Activated naive CD4-positive, alpha-beta T cell treated with anti-CD3 and anti-CD28 coated beads for 36 hours (primary cell): ENCODE measurements around the gene GAN. TPM values are rescaled to one million over a fixed set of nuclear protein-coding genes. Genes with fewer than 3 reads are reported as not detected.
"Not testable (repeated sequence)": the region's sequence is repeated elsewhere in the genome, so short reads cannot be mapped to it uniquely, and the experiment has no call there.

Experiments used
- CTCF ChIA-PET: fragments of 350-600 bp; sonication (Branson Sonifier 250); formaldehyde crosslinking; loops from one replicate; lab custom pipeline; 2021; ENCODE audit warnings: antibody characterized with exemption; lab: Charles Lee
- DNase-seq: peaks from one replicate; pipeline ENCODE4 v3.0.0-alpha.2; 2020
- H3K27ac Mint-ChIP-seq: one replicate; pipeline ENCODE4 v1.8.0; 2021; ENCODE audit warnings: mild to moderate bottlenecking, mixed read lengths
- H3K27me3 Mint-ChIP-seq: one replicate; pipeline ENCODE4 v1.8.0; 2021; ENCODE audit warnings: low read depth, mixed read lengths
- H3K36me3 Mint-ChIP-seq: one replicate; pipeline ENCODE4 v1.8.0; 2021; ENCODE audit warnings: low read depth, mixed read lengths
- H3K4me1 Mint-ChIP-seq: one replicate; pipeline ENCODE4 v1.8.0; 2021; ENCODE audit warnings: low read depth, mixed read lengths
- H3K4me3 Mint-ChIP-seq: one replicate; pipeline ENCODE4 v1.8.0; 2021; ENCODE audit warnings: mild to moderate bottlenecking, moderate library complexity, mixed read lengths
- H3K9me3 Mint-ChIP-seq: one replicate; pipeline ENCODE4 v1.8.0; 2021; ENCODE audit warnings: mixed read lengths
- intact Hi-C: fragments of 100-400 bp; cut with micrococcal nuclease; formaldehyde crosslinking; loops from one replicate; pipeline ENCODE4 v1.15.1; 2023
- total RNA-seq, 2 experiments: library from RNA; stranded (reverse); gene quantifications; one replicate each; pipeline ENCODE4 v1.2.3, GENCODE V29; 2021

GAN gene
- total RNA-seq, 2 experiments from 2014 or later, result 10.6 to 11.3 TPM

DNA sequence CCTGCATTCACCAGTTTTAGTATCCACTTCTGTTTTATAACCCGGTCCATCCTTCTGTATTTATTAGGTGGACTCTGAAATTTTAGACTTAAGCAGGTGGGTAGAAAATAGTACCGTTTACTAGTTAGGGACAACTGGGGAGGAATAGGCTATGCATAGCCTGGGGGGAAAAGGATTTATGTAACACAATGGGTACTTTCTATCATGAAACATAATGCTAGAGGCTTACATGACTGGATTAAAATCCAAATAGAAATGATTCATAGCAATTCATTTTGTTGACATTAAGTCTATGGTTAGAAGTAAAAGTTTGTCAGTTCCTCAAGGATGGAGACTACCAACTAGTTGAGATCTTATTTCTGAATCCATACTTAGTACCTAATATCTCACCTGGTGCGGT lies 18.6 kb downstream of the GAN start:
- CTCF ChIA-PET, result no interaction called here
- Mint-ChIP-seq H3K27ac (no peak overlapping the region), H3K9me3 (no peaks in the 10 kb centered on the region), H3K27me3 (no peaks in the 10 kb centered on the region), H3K36me3 (peaks cover 11% of the 10 kb centered on the region), H3K4me1 (peaks cover 22% of the 10 kb centered on the region), H3K4me3 (no peak overlapping the region)
- DNase-seq, result no peak
- intact Hi-C loops, result no loop called here

DNA sequence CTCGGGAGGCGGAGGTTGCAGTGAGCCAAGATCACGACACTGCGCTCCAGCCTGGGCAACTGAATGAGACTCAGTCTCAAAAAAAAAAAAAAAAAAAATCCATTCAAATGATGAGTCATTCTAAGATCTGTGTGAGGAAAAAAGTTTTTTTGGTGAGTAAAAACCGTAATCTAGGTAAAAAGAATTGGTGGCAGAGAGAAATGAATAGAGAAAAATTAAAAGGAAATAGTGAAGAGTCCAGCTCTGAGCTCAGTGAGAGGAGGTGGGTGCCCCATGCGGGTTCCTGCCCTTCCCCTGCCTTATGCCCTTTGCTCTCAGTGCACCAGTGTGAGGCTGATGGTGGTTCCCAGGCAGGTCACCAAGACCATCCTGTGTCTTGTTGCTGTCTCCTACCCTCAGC lies 20.9 kb downstream of the GAN start:
- peak; percentile 69 for DNase-seq
- intact Hi-C loops, result loop anchor here (1.0 kb wide), 2 partner anchors 21 to 25 kb away; partner anchors contain the start of gene GAN
- H3K27me3 Mint-ChIP-seq, result no peaks in the 10 kb centered on the region
- CTCF ChIA-PET, result interaction anchor here (0.7 to 1.0 kb wide), 2 partner anchors 19 to 115 kb away, joined by 3 to 4 read pairs; no protein-coding TSS in a partner anchor
- peaks cover 22% of the 10 kb centered on the region for H3K4me1 Mint-ChIP-seq
- no peak overlapping the region for H3K4me3 Mint-ChIP-seq
- H3K36me3 Mint-ChIP-seq, result peaks cover 11% of the 10 kb centered on the region
- peak overlapping the region; percentile 63 for H3K27ac Mint-ChIP-seq
- H3K9me3 Mint-ChIP-seq, result no peaks in the 10 kb centered on the region

DNA sequence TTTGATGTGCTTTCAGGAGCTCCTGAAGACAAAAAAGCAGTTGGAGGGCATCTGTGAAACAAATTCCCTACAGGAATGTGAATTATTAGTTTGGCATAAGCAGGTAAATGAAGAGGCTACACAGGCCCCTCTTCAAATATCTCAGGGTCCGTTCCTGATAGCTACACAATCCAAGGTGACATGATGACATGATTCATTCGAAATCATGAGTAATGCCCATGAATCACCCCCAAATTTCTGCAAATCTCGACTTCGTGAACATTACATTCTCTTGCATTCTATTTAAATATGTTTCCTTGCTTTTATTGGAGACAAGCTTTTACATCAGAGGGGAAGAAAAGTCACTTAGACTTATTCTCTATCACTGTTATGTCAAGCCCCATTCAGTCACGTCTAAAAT lies 22.3 kb downstream of the GAN start:
- no peak for DNase-seq
- Mint-ChIP-seq H3K27me3 (no peaks in the 10 kb centered on the region), H3K27ac (no peak overlapping the region), H3K4me3 (no peak overlapping the region), H3K4me1 (peaks cover 22% of the 10 kb centered on the region), H3K36me3 (peaks cover 7% of the 10 kb centered on the region), H3K9me3 (peaks cover 4% of the 10 kb centered on the region)
- intact Hi-C loops, result no loop called here
- CTCF ChIA-PET, result no interaction called here

DNA sequence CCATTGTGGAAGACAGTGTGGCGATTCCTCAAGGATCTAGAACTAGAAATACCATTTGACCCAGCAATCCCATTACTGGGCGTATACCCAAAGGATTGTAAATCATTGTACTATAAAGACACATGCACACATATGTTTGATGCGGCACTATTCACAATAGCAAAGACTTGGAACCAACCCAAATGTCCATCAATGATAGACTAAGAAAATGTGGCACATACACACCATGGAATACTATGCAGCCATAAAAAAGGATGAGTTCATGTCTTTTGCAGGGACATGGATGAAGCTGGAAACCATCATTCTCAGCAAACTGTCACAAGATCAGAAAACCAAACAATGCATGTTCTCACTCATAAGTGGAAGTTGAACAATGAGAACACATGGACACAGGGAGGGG lies 30.4 kb downstream of the GAN start:
- H3K27ac Mint-ChIP-seq, intact Hi-C loops, DNase-seq, CTCF ChIA-PET, H3K4me1 Mint-ChIP-seq, H3K27me3 Mint-ChIP-seq, H3K4me3 Mint-ChIP-seq: not testable (repeated sequence)
- Mint-ChIP-seq H3K36me3 (peaks cover 19% of the 10 kb centered on the region), H3K9me3 (peaks cover 58% of the 10 kb centered on the region)

DNA sequence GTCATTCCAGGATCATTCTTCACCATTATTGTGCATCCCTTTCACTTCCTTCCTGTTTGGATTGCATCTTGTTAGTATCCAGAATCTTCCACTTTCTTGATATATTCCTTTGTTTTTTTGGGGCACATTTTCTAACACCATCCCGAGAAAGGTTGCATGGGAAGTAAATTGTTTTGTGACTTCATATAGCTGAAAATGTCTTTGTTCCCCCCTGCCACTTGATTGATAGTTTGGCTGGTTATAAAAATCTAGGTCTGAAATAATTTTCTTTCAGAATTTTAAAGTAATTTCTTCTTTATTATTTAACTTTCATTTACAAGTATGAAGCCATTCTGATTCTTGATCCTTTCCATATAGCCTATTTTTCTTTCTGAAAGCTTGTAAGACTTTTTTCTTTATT lies 32.7 kb downstream of the GAN start:
- H3K4me1 Mint-ChIP-seq, result no peaks in the 10 kb centered on the region

DNA sequence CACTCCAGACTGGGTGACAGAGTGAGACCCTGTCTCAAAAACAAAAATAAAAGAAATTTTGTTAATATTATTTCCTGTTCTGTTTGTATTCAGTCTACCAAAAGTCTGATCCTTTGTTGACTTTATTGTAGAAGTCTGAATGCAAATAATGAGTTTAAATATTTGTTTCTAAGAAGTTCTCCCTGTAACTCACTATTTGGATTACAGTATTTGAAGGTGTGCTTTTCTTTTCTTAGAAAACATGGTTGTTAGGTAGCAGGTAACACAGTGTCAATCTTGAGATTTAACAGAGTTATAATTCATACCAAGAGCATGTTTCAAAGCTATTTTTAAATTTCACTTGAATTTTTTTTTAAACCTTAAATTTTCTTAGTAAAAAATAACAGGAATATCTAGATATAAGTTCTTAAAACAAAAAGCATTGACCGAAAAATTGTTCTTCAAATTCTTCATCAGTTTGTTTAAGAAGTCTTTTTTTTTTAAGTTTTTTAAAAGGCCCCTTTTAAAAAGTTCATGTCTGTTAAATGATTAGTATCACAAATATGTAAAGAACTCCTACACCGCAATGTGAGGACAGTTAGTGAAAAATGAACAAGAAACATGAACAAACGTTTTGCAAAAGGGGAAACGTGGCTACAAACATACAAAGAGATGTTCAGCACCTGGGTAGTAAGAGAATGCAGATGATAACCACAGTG lies 35.0 kb downstream of the GAN start:
- Mint-ChIP-seq H3K4me1 (peaks cover 4% of the 10 kb centered on the region), H3K27ac (no peak overlapping the region), H3K4me3 (no peak overlapping the region), H3K9me3 (peaks cover 34% of the 10 kb centered on the region), H3K36me3 (peaks cover 20% of the 10 kb centered on the region), H3K27me3 (no peaks in the 10 kb centered on the region)
- CTCF ChIA-PET, result no interaction called here
- no peak for DNase-seq
- intact Hi-C loops, result loop anchor here (1.0 to 5.0 kb wide), 2 partner anchors 88 to 142 kb away; no protein-coding TSS in a partner anchor

More for the DNA sequence above, 32.7 kb downstream of the GAN start:
- peaks cover 51% of the 10 kb centered on the region for H3K9me3 Mint-ChIP-seq
- intact Hi-C loops, result no loop called here
- no peak overlapping the region for H3K27ac Mint-ChIP-seq
- H3K36me3 Mint-ChIP-seq, result peaks cover 19% of the 10 kb centered on the region
- CTCF ChIA-PET, result no interaction called here
- H3K4me3 Mint-ChIP-seq, result no peak overlapping the region
- no peak for DNase-seq
- H3K27me3 Mint-ChIP-seq, result no peaks in the 10 kb centered on the region

DNA sequence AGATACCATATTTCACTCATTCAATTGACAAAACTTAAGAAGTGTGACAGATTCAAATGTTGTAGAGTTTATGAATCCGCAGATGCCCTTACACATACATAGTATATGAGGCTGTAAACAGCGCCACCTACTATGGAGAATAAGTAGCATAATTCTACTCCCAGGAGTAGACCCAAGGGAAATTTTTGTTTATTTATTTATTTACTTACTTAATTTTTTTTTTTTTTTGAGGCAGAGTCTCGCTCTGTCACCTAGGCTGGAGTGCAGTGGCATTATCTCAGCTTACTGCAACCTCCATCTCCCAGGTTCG lies 35.5 kb downstream of the GAN start:
- intact Hi-C loops, result loop anchor here (1.0 to 5.0 kb wide), 2 partner anchors 89 to 143 kb away; no protein-coding TSS in a partner anchor
- CTCF ChIA-PET, result interaction anchor here (1.9 kb wide), 1 partner anchor 145 kb away, joined by 6 read pairs; no protein-coding TSS in a partner anchor

DNA sequence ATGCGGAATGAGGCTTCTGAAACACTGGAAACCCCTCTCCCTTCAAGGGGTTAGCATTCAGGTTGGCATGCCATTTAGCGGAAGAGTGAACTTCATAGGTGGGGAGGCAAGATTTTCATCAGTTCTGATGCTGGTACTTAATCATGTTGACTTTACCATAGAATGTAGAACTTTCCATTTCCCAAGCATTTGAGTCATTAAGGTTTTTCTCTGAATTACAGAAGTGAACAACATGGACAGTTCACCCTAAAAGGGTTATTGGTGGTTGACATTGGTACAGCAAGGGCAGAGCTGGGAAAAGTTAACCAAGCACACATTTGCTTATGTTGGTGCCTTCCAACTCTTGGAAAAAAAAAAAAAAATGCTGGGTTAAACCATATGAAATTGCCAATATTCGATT lies 39.1 kb downstream of the GAN start:
- Mint-ChIP-seq H3K9me3 (no peaks in the 10 kb centered on the region), H3K36me3 (peaks cover 12% of the 10 kb centered on the region), H3K4me1 (peaks cover 4% of the 10 kb centered on the region), H3K27ac (no peak overlapping the region), H3K4me3 (no peak overlapping the region), H3K27me3 (no peaks in the 10 kb centered on the region)
- DNase-seq, result no peak
- CTCF ChIA-PET, result no interaction called here
- intact Hi-C loops, result loop anchor here (5.0 kb wide), 1 partner anchor 147 kb away; no protein-coding TSS in a partner anchor

More for the DNA sequence above, 35.5 kb downstream of the GAN start:
- Mint-ChIP-seq H3K9me3 (peaks cover 29% of the 10 kb centered on the region), H3K36me3 (peaks cover 25% of the 10 kb centered on the region), H3K4me1 (peaks cover 4% of the 10 kb centered on the region), H3K27ac (no peak overlapping the region), H3K27me3 (no peaks in the 10 kb centered on the region), H3K4me3 (no peak overlapping the region)
- no peak for DNase-seq

DNA sequence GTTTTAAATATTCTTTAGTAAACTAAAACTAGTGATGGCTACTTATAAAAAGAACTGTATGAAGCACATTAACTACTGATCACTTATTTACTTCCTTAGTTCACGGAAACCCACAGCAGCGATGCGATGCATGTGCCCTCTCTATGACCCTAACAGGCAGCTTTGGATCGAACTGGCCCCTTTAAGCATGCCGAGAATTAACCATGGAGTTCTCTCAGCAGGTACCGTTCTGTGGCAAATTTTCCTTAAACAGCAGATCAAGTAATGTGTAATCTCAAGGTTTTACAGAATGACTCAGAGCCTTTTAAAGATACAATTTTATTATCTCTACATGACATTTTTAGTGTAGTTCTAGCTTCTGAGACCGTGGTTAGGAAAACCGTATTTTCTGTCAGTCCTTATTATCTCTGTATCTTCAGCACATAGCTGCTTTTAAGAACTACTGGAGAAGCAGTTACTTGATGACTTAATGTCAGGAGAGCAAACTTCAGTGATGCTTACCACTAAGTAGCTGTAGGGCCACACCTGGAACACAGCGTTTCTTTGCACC lies 43.0 kb downstream of the GAN start:
- intact Hi-C loops, result no loop called here
- no peak overlapping the region for H3K27ac Mint-ChIP-seq
- no peak overlapping the region for H3K4me3 Mint-ChIP-seq
- peaks cover 17% of the 10 kb centered on the region for H3K36me3 Mint-ChIP-seq
- H3K9me3 Mint-ChIP-seq, result no peaks in the 10 kb centered on the region
- DNase-seq, result no peak
- CTCF ChIA-PET, result interaction anchor here (0.7 kb wide), 1 partner anchor 96 kb away, joined by 4 read pairs; no protein-coding TSS in a partner anchor
- peaks cover 4% of the 10 kb centered on the region for H3K4me1 Mint-ChIP-seq
- H3K27me3 Mint-ChIP-seq, result no peaks in the 10 kb centered on the region

DNA sequence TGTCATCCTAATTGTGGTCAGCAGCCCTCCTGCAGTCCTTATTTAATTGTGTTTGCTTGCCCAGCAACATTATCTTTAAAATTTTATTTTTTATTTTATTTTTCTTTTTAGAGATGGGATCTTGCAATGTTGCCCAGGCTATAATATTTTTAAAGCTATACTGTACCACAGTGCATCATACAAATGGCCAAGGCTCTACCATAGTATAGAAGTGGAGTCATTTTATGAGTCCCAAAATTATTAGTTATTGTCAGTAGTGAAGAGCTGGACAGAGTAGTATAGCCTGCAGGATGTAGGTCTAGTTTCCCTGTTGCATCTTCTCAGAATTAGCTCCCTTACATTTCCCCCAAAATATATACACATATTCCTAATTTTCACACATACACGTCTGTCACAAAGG lies 44.1 kb downstream of the GAN start:
- Mint-ChIP-seq H3K4me1 (no peaks in the 10 kb centered on the region), H3K4me3 (no peak overlapping the region), H3K9me3 (no peaks in the 10 kb centered on the region), H3K27ac (no peak overlapping the region), H3K27me3 (no peaks in the 10 kb centered on the region), H3K36me3 (peaks cover 20% of the 10 kb centered on the region)
- intact Hi-C loops, result no loop called here
- DNase-seq, result no peak
- CTCF ChIA-PET, result interaction anchor here (0.7 kb wide), 1 partner anchor 142 kb away, joined by 3 read pairs; no protein-coding TSS in a partner anchor

DNA sequence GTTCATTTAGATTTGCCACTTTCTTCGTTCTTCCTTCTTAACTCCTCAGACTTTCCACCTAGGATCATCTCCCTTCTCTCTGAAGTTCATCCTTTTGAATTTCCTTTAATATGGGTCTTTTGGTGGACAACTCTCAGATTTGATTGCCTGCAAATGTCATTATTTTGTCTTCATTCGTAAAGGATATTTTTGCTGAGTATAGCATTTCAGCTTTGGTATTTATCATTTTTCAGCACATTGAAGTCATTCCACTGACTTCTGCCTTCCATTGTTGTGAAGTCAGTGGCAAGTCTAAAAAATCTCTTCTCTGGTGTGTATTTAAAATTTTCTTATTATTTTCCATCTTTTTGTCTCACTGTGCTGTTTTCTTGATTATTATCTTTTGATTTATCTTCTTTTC lies 45.4 kb downstream of the GAN start:
- Mint-ChIP-seq H3K27me3 (no peaks in the 10 kb centered on the region), H3K27ac (no peak overlapping the region), H3K4me1 (no peaks in the 10 kb centered on the region), H3K36me3 (peaks cover 20% of the 10 kb centered on the region), H3K4me3 (no peak overlapping the region), H3K9me3 (no peaks in the 10 kb centered on the region)
- DNase-seq, result no peak
- intact Hi-C loops, result no loop called here
- CTCF ChIA-PET, result no interaction called here

DNA sequence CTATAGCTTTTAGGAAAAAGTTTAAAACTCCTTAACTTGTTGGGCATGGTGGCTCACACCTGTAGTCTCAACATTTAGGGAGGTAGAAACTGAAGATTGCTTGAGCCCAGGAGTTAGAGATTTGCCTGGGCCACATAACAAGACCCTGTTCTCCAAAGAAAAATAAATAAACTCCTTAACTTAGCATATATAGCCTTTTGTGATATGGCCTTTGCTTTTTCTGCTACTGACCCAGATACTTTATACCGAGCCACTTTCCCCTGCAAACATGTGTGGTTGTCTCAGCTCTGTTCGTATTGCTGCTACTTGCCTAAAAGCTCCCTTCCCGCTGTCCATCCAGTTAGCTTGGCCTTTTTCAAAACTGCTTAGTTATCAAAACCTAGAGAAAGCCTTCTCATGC lies 51.0 kb downstream of the GAN start:
- intact Hi-C loops, result loop anchor here (1.0 to 5.0 kb wide), 7 partner anchors 37 to 522 kb away; no protein-coding TSS in a partner anchor
- Mint-ChIP-seq H3K27me3 (no peaks in the 10 kb centered on the region), H3K36me3 (peaks cover 26% of the 10 kb centered on the region), H3K9me3 (no peaks in the 10 kb centered on the region), H3K4me3 (no peak overlapping the region), H3K27ac (no peak overlapping the region), H3K4me1 (no peaks in the 10 kb centered on the region)
- CTCF ChIA-PET, result interaction anchor here (0.5 to 3.0 kb wide), 14 partner anchors 10 to 521 kb away, joined by 3 to 13 read pairs (median 4); no protein-coding TSS in a partner anchor
- no peak for DNase-seq
